K562 (cell line): Measurements from ENCODE around the gene AP5Z1. TPM values are rescaled to one million over a fixed set of nuclear protein-coding genes. Genes with fewer than 3 reads are reported as not detected.
A peak's percentile ranks its signal among the peaks of the same experiment; 100 is the strongest.

ENCODE experiments used
- CBFA2T2 ChIP-seq: fragments of 450-650 bp; conservative IDR thresholded peaks from 2 replicates; pipeline ENCODE4 v1.6.1; 2017; ENCODE audit warnings: mild to moderate bottlenecking
- CBFA2T3 ChIP-seq: fragments of 450-650 bp; IDR thresholded peaks from 2 replicates; pipeline ENCODE4 v1.6.1; 2017
- CXXC5 ChIP-seq: fragments of 250-450 bp; sonication (Bioruptor Pico); IDR thresholded peaks from 2 replicates; pipeline ENCODE4 v1.8.0; 2022; ENCODE audit warnings: inconsistent platforms, mild to moderate bottlenecking, moderate library complexity
- DPF2 ChIP-seq: fragments of 450-650 bp; IDR thresholded peaks from 2 replicates; pipeline ENCODE4 v1.6.1; 2016
- ETS1 ChIP-seq: conservative IDR thresholded peaks from 2 replicates; pipeline ENCODE4 v1.6.1; 2011; ENCODE audit warnings: low read depth, mild to moderate bottlenecking, low read length; ENCODE audit not compliant: control insufficient read depth
- GATAD2A ChIP-seq: fragments of 450-650 bp; IDR thresholded peaks from 2 replicates; pipeline ENCODE4 v1.6.1; 2017
- GMEB1 ChIP-seq: fragments of 250-450 bp; sonication (Bioruptor Pico); IDR thresholded peaks from 2 replicates; pipeline ENCODE4 v1.4.0; 2020; ENCODE audit warnings: mild to moderate bottlenecking
- HOMEZ ChIP-seq: fragments of 250-450 bp; sonication (Bioruptor Pico); IDR thresholded peaks from 2 replicates; pipeline ENCODE4 v1.4.0; 2020; ENCODE audit warnings: mild to moderate bottlenecking, moderate library complexity
- JUND ChIP-seq, 2 experiments: IDR thresholded peaks; 2 replicates in 1 of 2; 3 replicates in 1 of 2; pipeline ENCODE4 v1.6.1; 2011; ENCODE audit warnings: borderline replicate concordance in 2 of 2, low read depth in 2 of 2, low read length in 2 of 2, improper control_type of control experiment in 1 of 2, missing biosample characterization in 1 of 2, missing genetic modification characterization in 1 of 2, missing genetic modification reagents in 1 of 2
- MNT ChIP-seq, 2 experiments: fragments of 450-650 bp; conservative IDR thresholded peaks; 2 replicates each; pipeline ENCODE4 v1.6.1; 2017; ENCODE audit warnings: mild to moderate bottlenecking in 2 of 2, moderate library complexity in 2 of 2
- NFIX ChIP-seq: fragments of 250-450 bp; sonication (Bioruptor Pico); IDR thresholded peaks from 2 replicates; pipeline ENCODE4 v1.4.0; 2020; ENCODE audit warnings: low read depth, mild to moderate bottlenecking, moderate library complexity
- POLR2H ChIP-seq: IDR thresholded peaks from 2 replicates; pipeline ENCODE4 v1.6.1; 2016; ENCODE audit warnings: missing genetic modification characterization, low read depth, mild to moderate bottlenecking, control low read depth, missing compliant biosample characterization, moderate library complexity
- SMAD4 ChIP-seq: fragments of 250-450 bp; sonication (Bioruptor Pico); conservative IDR thresholded peaks from 2 replicates; pipeline ENCODE4 v1.8.0; 2021; ENCODE audit warnings: inconsistent platforms, mild to moderate bottlenecking, moderate library complexity
- TEAD1 ChIP-seq, 2 experiments: fragments of 450-650 bp in 1 of 2; sonication (generic) in 1 of 2; formaldehyde crosslinking; IDR thresholded peaks; 2 replicates each; pipeline versions ENCODE4 v1.4.0 to v1.8.0; 2020 to 2022; ENCODE audit warnings: mild to moderate bottlenecking in 2 of 2, missing genetic modification reagents in 1 of 2
- ZBTB17 ChIP-seq: fragments of 450-650 bp; formaldehyde crosslinking; IDR thresholded peaks from 2 replicates; pipeline ENCODE4 v1.4.0; 2020; ENCODE audit warnings: mild to moderate bottlenecking
- ZNF121 ChIP-seq: sonication (generic); formaldehyde crosslinking; conservative IDR thresholded peaks from 2 replicates; pipeline ENCODE4 v1.8.0; 2022; ENCODE audit warnings: missing genetic modification reagents
- ZNF197 ChIP-seq: fragments of 200-800 bp; sonication (Bioruptor generic); IDR thresholded peaks from 2 replicates; pipeline ENCODE4 v1.6.1; 2016; ENCODE audit warnings: low read depth, missing genetic modification characterization, missing compliant biosample characterization
- ZNF316 ChIP-seq: fragments of 450-650 bp; IDR thresholded peaks from 2 replicates; pipeline ENCODE4 v1.6.1; 2016
- ZNF444 ChIP-seq: fragments of 250-450 bp; sonication (Bioruptor Pico); IDR thresholded peaks from 2 replicates; pipeline ENCODE4 v1.4.0; 2020; ENCODE audit warnings: mild to moderate bottlenecking, moderate library complexity
- polyA plus RNA-seq, 8 experiments: library from polyadenylated mRNA; depleted of rRNA in 4 of 8; stranded (reverse) in 5 of 8; unstranded in 3 of 8; fragments of >200 nt; fragmentation: Nextera tagmentation in 2 of 8; fragmentation: Illumina TruSeq in 1 of 8; extraction: Ambion mirVana in 2 of 8; extraction: Trizol in 1 of 8; gene quantifications; 2 replicates each; pipeline versions ENCODE4 v1.2.1 to v1.2.3, GENCODE V29; 2011 to 2014; ENCODE audit warnings: inconsistent platforms in 1 of 8, missing spikeins in 1 of 8
- total RNA-seq, 7 experiments: library from RNA; depleted of rRNA in 6 of 7; stranded (reverse); fragments of >200 nt in 6 of 7; fragmentation: Illumina TruSeq in 2 of 7; extraction: Trizol in 2 of 7; gene quantifications; 2 replicates each; pipeline versions ENCODE4 v1.2.1 to v1.2.3, GENCODE V29; 2011 to 2021; ENCODE audit warnings: low replicate concordance in 1 of 7

AP5Z1 gene
- total and polyA plus RNA-seq, 9 of the 15 experiments (the other 6 are each of a cell fraction or from before 2014, with no cell fraction given) = 0.06 to 31.1 (median 6.4) TPM

GRCh38 chr7:4738711-4739527, 36.5 kb upstream of the AP5Z1 start (continued):
- TF ChIP-seq GMEB1 (no peak), CXXC5 (peak; percentile 52; the same call in 1 of the 2 replicates), ZNF197 (CRISPR knock-in tag) (no peak), TEAD1 (CRISPR knock-in tag; IDR thresholded peaks at IDR 0.05) (peak in 1 of 2 experiments; percentile 5; a peak in 1 of 4 replicates), ZBTB17 (CRISPR knock-in tag) (0 out of 2 replicates have a peak, but pooled peaks have one; percentile 11), DPF2 (peak; percentile 86), NFIX (CRISPR knock-in tag) (no peak), GATAD2A (0 out of 2 replicates have a peak, but pooled peaks have one; percentile 38), MNT (conservative IDR thresholded peaks at IDR 0.05) (peak in 1 of 2 experiments; percentile 46; a peak in 3 of 4 replicates), ZNF316 (peak; percentile 98), CBFA2T3 (peak; percentile 81), ZNF121 (CRISPR knock-in tag) (no peak), ETS1 (peak; percentile 43; the same call in 1 of the 2 replicates), JUND (IDR thresholded peaks at IDR 0.05; ENCODE audit: borderline replicate concordance, low read depth, low read length) (peak; percentile 77), JUND (tag; IDR thresholded peaks at IDR 0.05; ENCODE audit: borderline replicate concordance, low read depth, low read length) (peak; percentile 63; the same call in 2 of the 3 replicates), ZNF444 (CRISPR knock-in tag) (no peak), POLR2H (no peak), SMAD4 (CRISPR knock-in tag) (0 out of 2 replicates have a peak, but pooled peaks have one; percentile 14), HOMEZ (CRISPR knock-in tag) (no peak), CBFA2T2 (peak; percentile 60)
